ENCODE results near the gene NTRK2.

NTRK2 gene

DNA sequence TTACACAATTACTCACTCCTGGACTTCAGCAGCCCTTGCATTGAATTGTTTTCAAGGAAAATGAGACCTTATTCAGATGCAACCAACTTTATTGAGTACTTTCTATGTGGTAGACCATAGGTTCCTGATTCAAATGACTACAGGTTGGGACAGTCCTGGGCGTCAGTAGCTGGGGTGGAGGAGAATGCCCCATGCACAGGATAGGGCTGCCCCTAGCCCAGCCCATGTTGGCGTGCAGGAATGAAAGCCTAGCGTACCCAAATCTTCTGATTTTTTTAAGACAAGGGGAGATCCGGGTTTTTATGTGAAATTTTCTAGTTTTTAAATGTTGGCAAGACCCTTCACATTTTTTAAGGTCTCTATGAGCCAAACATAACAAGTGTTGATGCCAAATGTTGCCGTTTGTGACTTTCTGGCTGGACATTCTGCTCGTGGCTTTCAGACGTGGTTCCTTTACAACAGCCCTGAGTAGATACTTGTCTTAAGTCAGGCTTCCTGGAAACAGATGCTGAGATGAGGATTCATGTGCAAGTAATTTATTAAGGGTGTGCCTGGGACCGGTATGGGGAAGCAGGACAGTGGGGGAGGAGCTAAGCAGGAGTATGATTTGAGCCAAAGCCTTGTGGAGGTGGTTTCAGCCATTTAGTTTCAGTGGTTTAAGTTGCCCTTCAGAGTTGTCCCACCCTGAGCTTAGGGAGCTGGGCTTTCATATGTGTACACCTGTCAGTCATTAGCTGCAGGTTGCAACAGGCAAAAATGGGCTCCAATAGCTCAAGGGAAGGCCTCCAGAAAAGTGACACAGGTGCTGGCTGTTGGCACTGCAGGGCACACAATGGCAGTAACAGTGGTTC is 154.1 kb downstream of the NTRK2 start:
- H3K27me3 ChIP-seq (ENCODE audit: insufficient read depth, low read length) = no peaks in the 10 kb centered on the region
- no peaks in the 10 kb centered on the region for H3K9me3 ChIP-seq (ENCODE audit: low read length)
- H3K36me3 ChIP-seq (ENCODE audit: insufficient read depth, low read length) = no peaks in the 10 kb centered on the region
- H2AFZ ChIP-seq (ENCODE audit: low read depth, low read length) = no peak overlapping the region
- H3K4me1 ChIP-seq (ENCODE audit: insufficient read depth, low read length) = no peaks in the 10 kb centered on the region
- no peak overlapping the region for H3K4me3 ChIP-seq (ENCODE audit: low read length)

GRCh38 chr9:84827216-84827765 is 157.8 kb downstream of the NTRK2 start:
- Histone ChIP-seq H3K9me3 (ENCODE audit: low read length) (no peaks in the 10 kb centered on the region), H3K4me1 (ENCODE audit: insufficient read depth, low read length) (no peaks in the 10 kb centered on the region), H2AFZ (ENCODE audit: low read depth, low read length) (no peak overlapping the region), H3K27me3 (ENCODE audit: insufficient read depth, low read length) (no peaks in the 10 kb centered on the region), H3K4me3 (ENCODE audit: low read length) (no peak overlapping the region), H3K36me3 (ENCODE audit: insufficient read depth, low read length) (no peaks in the 10 kb centered on the region)

DNA sequence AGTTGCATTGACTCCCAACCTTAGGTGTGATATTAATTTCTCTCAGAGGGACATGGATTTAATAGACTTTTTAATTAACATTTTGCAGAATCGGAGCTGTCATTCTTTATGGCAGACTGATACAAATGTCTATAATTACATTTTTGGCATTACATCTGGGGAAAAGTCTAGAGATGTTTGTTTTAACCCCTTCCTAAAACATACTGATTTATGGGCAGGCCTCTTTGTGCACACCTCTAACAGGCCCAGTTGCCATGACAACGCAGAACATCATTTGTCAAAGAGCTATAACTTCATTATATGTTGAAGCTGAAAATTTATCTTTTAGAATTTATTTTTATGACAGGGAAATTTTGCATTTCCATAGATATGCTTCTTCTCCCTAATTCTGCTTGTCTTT is 158.5 kb downstream of the NTRK2 start:
- H3K36me3 ChIP-seq (ENCODE audit: insufficient read depth, low read length) = no peaks in the 10 kb centered on the region
- no peaks in the 10 kb centered on the region for H3K27me3 ChIP-seq (ENCODE audit: insufficient read depth, low read length)
- no peak overlapping the region for H2AFZ ChIP-seq (ENCODE audit: low read depth, low read length)
- H3K4me1 ChIP-seq (ENCODE audit: insufficient read depth, low read length) = no peaks in the 10 kb centered on the region
- H3K4me3 ChIP-seq (ENCODE audit: low read length) = no peak overlapping the region
- no peaks in the 10 kb centered on the region for H3K9me3 ChIP-seq (ENCODE audit: low read length)

GRCh38 chr9:84829471-84829870 is 159.9 kb downstream of the NTRK2 start:
- H3K36me3 ChIP-seq (ENCODE audit: insufficient read depth, low read length) = no peaks in the 10 kb centered on the region
- no peak overlapping the region for H2AFZ ChIP-seq (ENCODE audit: low read depth, low read length)
- H3K9me3 ChIP-seq (ENCODE audit: low read length) = no peaks in the 10 kb centered on the region
- H3K27me3 ChIP-seq (ENCODE audit: insufficient read depth, low read length) = no peaks in the 10 kb centered on the region
- H3K4me3 ChIP-seq (ENCODE audit: low read length) = no peak overlapping the region
- H3K4me1 ChIP-seq (ENCODE audit: insufficient read depth, low read length) = no peaks in the 10 kb centered on the region

GRCh38 chr9:84829997-84830696 is 160.6 kb downstream of the NTRK2 start:
- Histone ChIP-seq H3K9me3 (ENCODE audit: low read length) (no peaks in the 10 kb centered on the region), H3K4me1 (ENCODE audit: insufficient read depth, low read length) (no peaks in the 10 kb centered on the region), H2AFZ (ENCODE audit: low read depth, low read length) (no peak overlapping the region), H3K4me3 (ENCODE audit: low read length) (no peak overlapping the region), H3K36me3 (ENCODE audit: insufficient read depth, low read length) (no peaks in the 10 kb centered on the region), H3K27me3 (ENCODE audit: insufficient read depth, low read length) (no peaks in the 10 kb centered on the region)

- H3K4me1 ChIP-seq (ENCODE audit: insufficient read depth, low read length) = no peaks in the 10 kb centered on the region
- H3K27me3 ChIP-seq (ENCODE audit: insufficient read depth, low read length) = no peaks in the 10 kb centered on the region
- no peak overlapping the region for H2AFZ ChIP-seq (ENCODE audit: low read depth, low read length)
- no peak overlapping the region for H3K4me3 ChIP-seq (ENCODE audit: low read length)
- no peaks in the 10 kb centered on the region for H3K9me3 ChIP-seq (ENCODE audit: low read length)
- H3K36me3 ChIP-seq (ENCODE audit: insufficient read depth, low read length) = no peaks in the 10 kb centered on the region
These were observed 161.8 kb downstream of the NTRK2 start for GRCh38 chr9:84831377-84831776.

GRCh38 chr9:84832453-84832852 is 162.9 kb downstream of the NTRK2 start:
- Histone ChIP-seq H2AFZ (ENCODE audit: low read depth, low read length) (no peak overlapping the region), H3K36me3 (ENCODE audit: insufficient read depth, low read length) (no peaks in the 10 kb centered on the region), H3K9me3 (ENCODE audit: low read length) (no peaks in the 10 kb centered on the region), H3K4me3 (ENCODE audit: low read length) (no peak overlapping the region), H3K4me1 (ENCODE audit: insufficient read depth, low read length) (no peaks in the 10 kb centered on the region), H3K27me3 (ENCODE audit: insufficient read depth, low read length) (no peaks in the 10 kb centered on the region)

GRCh38 chr9:84834426-84834825 is 164.9 kb downstream of the NTRK2 start:
- Histone ChIP-seq H2AFZ (ENCODE audit: low read depth, low read length) (no peak overlapping the region), H3K4me3 (ENCODE audit: low read length) (no peak overlapping the region), H3K9me3 (ENCODE audit: low read length) (no peaks in the 10 kb centered on the region), H3K27me3 (ENCODE audit: insufficient read depth, low read length) (no peaks in the 10 kb centered on the region), H3K4me1 (ENCODE audit: insufficient read depth, low read length) (peaks cover 4% of the 10 kb centered on the region), H3K36me3 (ENCODE audit: insufficient read depth, low read length) (no peaks in the 10 kb centered on the region)

DNA sequence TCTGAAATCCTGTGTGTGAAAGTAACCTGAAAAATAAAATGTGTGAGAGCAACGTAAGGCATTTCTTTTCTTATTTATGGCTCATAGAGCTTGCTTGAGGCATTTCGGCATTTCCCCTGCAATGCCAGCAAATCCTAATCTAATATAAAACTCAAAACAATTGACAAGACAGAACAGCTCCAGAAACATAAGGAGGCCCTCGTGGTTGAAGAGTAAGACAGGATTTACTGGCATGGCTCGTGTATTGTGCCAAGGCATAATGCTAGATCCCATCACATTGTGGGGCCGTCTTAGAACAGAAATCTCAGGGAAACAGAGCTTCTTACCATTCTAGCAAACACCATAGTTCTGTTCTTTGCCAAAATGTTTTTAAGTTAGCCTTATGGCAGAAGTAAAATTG is 166.2 kb downstream of the NTRK2 start:
- H3K4me1 ChIP-seq (ENCODE audit: insufficient read depth, low read length) = peaks cover 17% of the 10 kb centered on the region
- no peak overlapping the region for H2AFZ ChIP-seq (ENCODE audit: low read depth, low read length)
- H3K36me3 ChIP-seq (ENCODE audit: insufficient read depth, low read length) = no peaks in the 10 kb centered on the region
- H3K4me3 ChIP-seq (ENCODE audit: low read length) = no peak overlapping the region
- no peaks in the 10 kb centered on the region for H3K27me3 ChIP-seq (ENCODE audit: insufficient read depth, low read length)
- no peaks in the 10 kb centered on the region for H3K9me3 ChIP-seq (ENCODE audit: low read length)

DNA sequence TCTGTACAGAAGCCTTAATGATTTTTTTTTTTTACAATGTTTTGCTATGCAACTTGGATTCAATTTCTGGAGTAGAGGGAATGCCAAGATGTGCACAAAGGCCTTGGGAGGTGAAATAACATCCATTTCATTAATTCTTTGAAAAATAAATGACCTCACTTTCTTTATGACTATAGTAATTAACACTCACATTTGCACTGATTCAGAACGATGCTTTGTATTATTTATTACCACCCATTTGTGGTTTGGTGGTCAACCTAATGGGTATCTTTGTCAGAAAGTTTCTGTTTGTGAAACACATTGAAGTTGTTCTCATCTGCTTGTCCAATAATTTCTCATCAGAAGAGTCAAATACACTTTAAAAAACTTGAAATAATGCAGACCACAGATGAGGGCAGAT is 169.3 kb downstream of the NTRK2 start:
- Histone ChIP-seq H3K36me3 (ENCODE audit: insufficient read depth, low read length) (no peaks in the 10 kb centered on the region), H2AFZ (ENCODE audit: low read depth, low read length) (no peak overlapping the region), H3K9me3 (ENCODE audit: low read length) (no peaks in the 10 kb centered on the region), H3K27me3 (ENCODE audit: insufficient read depth, low read length) (no peaks in the 10 kb centered on the region), H3K4me1 (ENCODE audit: insufficient read depth, low read length) (peaks cover 20% of the 10 kb centered on the region), H3K4me3 (ENCODE audit: low read length) (no peak overlapping the region)

- Histone ChIP-seq H3K36me3 (ENCODE audit: insufficient read depth, low read length) (no peaks in the 10 kb centered on the region), H3K4me1 (ENCODE audit: insufficient read depth, low read length) (peaks cover 20% of the 10 kb centered on the region), H3K9me3 (ENCODE audit: low read length) (no peaks in the 10 kb centered on the region), H3K4me3 (ENCODE audit: low read length) (no peak overlapping the region), H3K27me3 (ENCODE audit: insufficient read depth, low read length) (no peaks in the 10 kb centered on the region), H2AFZ (ENCODE audit: low read depth, low read length) (no peak overlapping the region)
These were observed 170.0 kb downstream of the NTRK2 start for GRCh38 chr9:84839541-84839940.

- Histone ChIP-seq H3K4me3 (ENCODE audit: low read length) (no peak overlapping the region), H3K4me1 (ENCODE audit: insufficient read depth, low read length) (peaks cover 33% of the 10 kb centered on the region), H2AFZ (ENCODE audit: low read depth, low read length) (no peak overlapping the region), H3K36me3 (ENCODE audit: insufficient read depth, low read length) (no peaks in the 10 kb centered on the region), H3K27me3 (ENCODE audit: insufficient read depth, low read length) (no peaks in the 10 kb centered on the region), H3K9me3 (ENCODE audit: low read length) (no peaks in the 10 kb centered on the region)
These were observed 172.4 kb downstream of the NTRK2 start for GRCh38 chr9:84841931-84842330.

DNA sequence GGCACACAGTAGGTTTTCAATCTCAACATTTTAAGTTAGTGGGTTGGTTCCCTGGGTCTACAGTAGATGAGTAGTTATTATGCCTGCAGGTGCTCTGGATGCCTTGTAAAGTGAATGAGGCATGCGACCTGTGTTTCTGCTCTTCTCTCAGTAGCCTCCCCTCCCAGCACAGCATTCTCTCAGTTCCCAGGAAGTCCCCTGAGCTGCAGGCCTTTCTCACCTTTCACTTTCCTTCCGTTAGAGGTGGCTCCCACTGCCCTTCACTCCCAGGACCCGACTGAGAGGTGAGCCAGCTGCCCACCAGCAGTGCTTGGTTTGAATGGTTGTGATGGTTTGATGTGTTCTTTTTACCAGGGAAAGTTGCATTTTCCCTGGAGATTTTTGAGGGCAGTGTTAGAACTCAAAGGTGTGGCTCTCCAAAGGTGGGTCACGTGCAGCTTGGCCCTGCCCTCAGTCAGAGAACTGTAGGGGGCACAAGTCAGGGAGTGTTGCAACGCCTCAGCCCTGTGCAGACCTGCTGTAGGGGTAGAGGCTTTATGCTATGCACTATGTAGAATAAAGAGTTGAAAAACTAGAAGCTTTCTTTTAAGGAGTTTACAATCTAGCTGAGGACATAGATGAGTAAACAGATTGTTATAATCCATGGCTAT is 173.8 kb downstream of the NTRK2 start:
- Histone ChIP-seq H3K4me1 (ENCODE audit: insufficient read depth, low read length) (peaks cover 44% of the 10 kb centered on the region), H3K27me3 (ENCODE audit: insufficient read depth, low read length) (no peaks in the 10 kb centered on the region), H3K4me3 (ENCODE audit: low read length) (no peak overlapping the region), H3K36me3 (ENCODE audit: insufficient read depth, low read length) (no peaks in the 10 kb centered on the region), H3K9me3 (ENCODE audit: low read length) (no peaks in the 10 kb centered on the region), H2AFZ (ENCODE audit: low read depth, low read length) (no peak overlapping the region)

All from neuron (in vitro differentiated cells).